HepG2 (cell line): ENCODE measurements around the gene DNAJA3. TPM values are rescaled to one million over a fixed set of nuclear protein-coding genes. Genes with fewer than 3 reads are reported as not detected.

Experiments
- ATAC-seq: fragments of 200-7000 bp; cut with Tn5 transposase; 3 replicates; pipeline ENCODE4 v1.9.1; 2020; ENCODE audit warnings: mild to moderate bottlenecking, moderate library complexity
- BruUV-seq: library from RNA; stranded (reverse); fragments of 400-500 nt; replicated peaks from 2 replicates; lab custom pipeline; 2021; lab: Mats Ljungman, UMichigan
- CTCF ChIA-PET: fragments of 300-600 bp; formaldehyde crosslinking; extraction: SDS; loops from one replicate; lab custom pipeline; 2021; ENCODE audit warnings: low total read pairs, inconsistent platforms, low intra/inter-chr PET ratio; lab: Yijun Ruan, JAX
- POLR2A ChIA-PET: fragments of 350-600 bp; sonication (Branson Sonifier 250); formaldehyde crosslinking; loops from one replicate; lab custom pipeline; 2020; ENCODE audit warnings: antibody characterized with exemption, inconsistent platforms; lab: Yijun Ruan, JAX
- DNase-seq: peaks from one replicate; pipeline ENCODE4 v3.0.0-alpha.2; 2015; ENCODE audit warnings: low spot score
- FAIRE-seq: peaks from 3 replicates; lab custom pipeline; 2011; peaks lifted over from hg19 to GRCh38; lab: Jason Lieb, UNC
- H2AFZ ChIP-seq: one replicate; pipeline ENCODE4 v1.6.1; 2011; ENCODE audit warnings: low read length, inconsistent platforms
- H3K27ac ChIP-seq: fragments of 300-600 bp; 3 replicates; pipeline ENCODE4 v1.8.0; 2011; ENCODE audit warnings: mixed run types, mild to moderate bottlenecking, mixed read lengths, low read length, inconsistent platforms; ENCODE audit not compliant: insufficient read depth; ENCODE audit errors: extremely low read length
- H3K27me3 ChIP-seq, 2 experiments: fragments of 200-600 bp in 1 of 2; 2 replicates in 1 of 2; 3 replicates in 1 of 2; pipeline versions ENCODE4 v1.6.0 to v1.8.0; 2011; ENCODE audit warnings: low read length in 2 of 2, mild to moderate bottlenecking in 2 of 2, moderate library complexity in 2 of 2, inconsistent platforms in 1 of 2; ENCODE audit not compliant: insufficient read depth in 2 of 2, control insufficient read depth in 1 of 2
- H3K36me3 ChIP-seq, 2 experiments: fragments of 200-600 bp in 1 of 2; replicated peaks in 1 of 2; 2 replicates in 1 of 2; 3 replicates in 1 of 2; pipeline versions ENCODE4 v1.5.1 to v1.8.0; 2011; ENCODE audit warnings: low read length in 2 of 2, inconsistent platforms in 1 of 2; ENCODE audit not compliant: insufficient read depth in 2 of 2, control insufficient read depth in 1 of 2
- H3K4me1 ChIP-seq: 2 replicates; pipeline ENCODE4 v1.5.1; 2012; ENCODE audit warnings: low read length, inconsistent platforms; ENCODE audit not compliant: insufficient read depth
- H3K4me2 ChIP-seq: 2 replicates; pipeline ENCODE4 v1.6.0; 2011; ENCODE audit warnings: low read depth, low read length, inconsistent platforms
- H3K4me3 ChIP-seq, 3 experiments: fragments of 200-600 bp in 1 of 3; sonication (generic), shearing (Covaris generic) in 1 of 3; replicated peaks in 1 of 3; 2 replicates each; pipeline ENCODE4 v1.5.1; 2011 to 2016; ENCODE audit warnings: low read length in 3 of 3, inconsistent platforms in 2 of 3, low read depth in 2 of 3, mild to moderate bottlenecking in 2 of 3, control low read depth in 1 of 3, mixed read lengths in 1 of 3; ENCODE audit not compliant: insufficient read depth in 1 of 3
- H3K79me2 ChIP-seq: one replicate; pipeline ENCODE4 v1.6.1; 2011; ENCODE audit warnings: low read length, inconsistent platforms; ENCODE audit not compliant: insufficient read depth
- H3K9ac ChIP-seq: 2 replicates; pipeline ENCODE4 v1.6.0; 2011; ENCODE audit warnings: mild to moderate bottlenecking, low read depth, low read length, inconsistent platforms; ENCODE audit not compliant: insufficient read depth
- H3K9me3 ChIP-seq: 2 replicates; pipeline ENCODE4 v1.5.1; 2012; ENCODE audit warnings: mild to moderate bottlenecking, low read length
- H4K20me1 ChIP-seq: 2 replicates; pipeline ENCODE4 v1.6.0; 2011; ENCODE audit warnings: inconsistent platforms, mild to moderate bottlenecking, low read length, moderate library complexity; ENCODE audit not compliant: insufficient read depth
- ATF2 ChIP-seq: sonication (generic); formaldehyde crosslinking; IDR thresholded peaks from 2 replicates; pipeline ENCODE4 v1.4.0; 2020; ENCODE audit warnings: missing genetic modification reagents
- FOSL1 ChIP-seq: sonication (generic); formaldehyde crosslinking; IDR thresholded peaks from 2 replicates; pipeline ENCODE4 v1.9.0; 2021; ENCODE audit warnings: missing genetic modification reagents, borderline replicate concordance
- GFI1 ChIP-seq: sonication (generic); formaldehyde crosslinking; IDR thresholded peaks from 2 replicates; pipeline ENCODE4 v1.5.0; 2020; ENCODE audit warnings: missing genetic modification reagents, mild to moderate bottlenecking, borderline replicate concordance
- HMGXB3 ChIP-seq: sonication (generic); formaldehyde crosslinking; IDR thresholded peaks from 2 replicates; pipeline ENCODE4 v1.4.0; 2020; ENCODE audit warnings: missing genetic modification reagents, borderline replicate concordance
- HOXA5 ChIP-seq: sonication (generic); formaldehyde crosslinking; IDR thresholded peaks from 2 replicates; pipeline ENCODE4 v1.4.0; 2020; ENCODE audit warnings: missing genetic modification reagents
- HOXA7 ChIP-seq: sonication (generic); formaldehyde crosslinking; IDR thresholded peaks from 2 replicates; pipeline ENCODE4 v1.8.1; 2022; ENCODE audit warnings: mild to moderate bottlenecking, missing genetic modification reagents, moderate library complexity
- MAZ ChIP-seq, 2 experiments: sonication (generic) in 1 of 2; formaldehyde crosslinking in 1 of 2; IDR thresholded peaks; 2 replicates each; pipeline versions ENCODE4 v1.5.0 to v1.6.1; 2012 to 2020; ENCODE audit warnings: low read depth in 2 of 2, mild to moderate bottlenecking in 2 of 2, borderline replicate concordance in 1 of 2, improper control_type of control experiment in 1 of 2, low read length in 1 of 2, missing genetic modification reagents in 1 of 2, moderate library complexity in 1 of 2
- NR2F1 ChIP-seq, 2 experiments: fragments of 450-650 bp in 1 of 2; formaldehyde crosslinking in 1 of 2; IDR thresholded peaks; 2 replicates each; pipeline versions ENCODE4 v1.5.0 to v1.6.1; 2016 to 2020; ENCODE audit warnings: mild to moderate bottlenecking in 1 of 2, missing compliant biosample characterization in 1 of 2, missing genetic modification reagents in 1 of 2, moderate library complexity in 1 of 2
- SKI ChIP-seq: fragments of 450-650 bp; IDR thresholded peaks from one replicate; pipeline ENCODE4 v1.6.1; 2018; ENCODE audit warnings: mild to moderate bottlenecking; ENCODE audit not compliant: partially characterized antibody
- SNAPC2 ChIP-seq: sonication (generic); formaldehyde crosslinking; IDR thresholded peaks from 2 replicates; pipeline ENCODE4 v1.8.1; 2022; ENCODE audit warnings: mild to moderate bottlenecking, missing genetic modification reagents
- TOPORS ChIP-seq: sonication (generic); formaldehyde crosslinking; IDR thresholded peaks from 2 replicates; pipeline ENCODE4 v1.8.0; 2023; ENCODE audit warnings: mild to moderate bottlenecking, missing genetic modification reagents
- ZC3H13 ChIP-seq: sonication (generic); formaldehyde crosslinking; IDR thresholded peaks from 2 replicates; pipeline ENCODE4 v1.8.1; 2023; ENCODE audit warnings: mild to moderate bottlenecking, missing genetic modification reagents, moderate library complexity
- ZNF569 ChIP-seq: sonication (generic); formaldehyde crosslinking; IDR thresholded peaks from 2 replicates; pipeline ENCODE4 v1.5.0; 2020; ENCODE audit warnings: mild to moderate bottlenecking, missing genetic modification reagents, moderate library complexity, borderline replicate concordance
- WGBS: methylation state at CpG from one replicate; pipeline ENCODE4 v1.1.6; 2017; ENCODE audit warnings: low lambda C conversion rate; 5-methylcytosine and 5-hydroxymethylcytosine counted together
- in situ Hi-C: cut with HindIII; loops from 2 replicates; pipeline ENCODE4 v1.10.0; 2017; ENCODE audit warnings: low pct_unique_long_range_greater_than_20kb; ENCODE audit not compliant: extremely low pct_ligation_motif_present
- intact Hi-C: fragments of 100-400 bp; cut with micrococcal nuclease; formaldehyde crosslinking; loops from one replicate; pipeline ENCODE4 v1.10.0; 2022; ENCODE audit not compliant: unreplicated experiment
- polyA plus RNA-seq, 8 experiments: library from polyadenylated mRNA; depleted of rRNA in 3 of 8; stranded (reverse) in 7 of 8; unstranded in 1 of 8; fragments of >200 nt; fragmentation: Illumina TruSeq in 4 of 8; extraction: Trizol in 4 of 8; gene quantifications; 2 replicates each; pipeline versions ENCODE4 v1.2.1 to v1.2.3, GENCODE V29; 2011 to 2016; ENCODE audit warnings: low read depth in 4 of 8, missing spikeins in 1 of 8, mixed read lengths in 1 of 8; ENCODE audit not compliant: insufficient read depth in 1 of 8
- total RNA-seq, 5 experiments: library from RNA; depleted of rRNA; stranded (reverse); fragments of >200 nt; fragmentation: Illumina TruSeq; extraction: Trizol; gene quantifications; 2 replicates each; pipeline ENCODE4 v1.2.3, GENCODE V29; 2016; ENCODE audit warnings: low read depth in 1 of 5
- TF ChIP-seq, protein P1 (sequence below): sonication (generic); formaldehyde crosslinking; IDR thresholded peaks from 2 replicates; pipeline ENCODE4 v1.4.0; 2020; ENCODE audit warnings: mild to moderate bottlenecking, missing genetic modification reagents

The DNAJA3 gene
- total and polyA plus RNA-seq, 2 of the 13 experiments (the other 11 are each of a cell fraction or from before 2014, with no cell fraction given): 77.0 to 83.3 TPM

DNA sequence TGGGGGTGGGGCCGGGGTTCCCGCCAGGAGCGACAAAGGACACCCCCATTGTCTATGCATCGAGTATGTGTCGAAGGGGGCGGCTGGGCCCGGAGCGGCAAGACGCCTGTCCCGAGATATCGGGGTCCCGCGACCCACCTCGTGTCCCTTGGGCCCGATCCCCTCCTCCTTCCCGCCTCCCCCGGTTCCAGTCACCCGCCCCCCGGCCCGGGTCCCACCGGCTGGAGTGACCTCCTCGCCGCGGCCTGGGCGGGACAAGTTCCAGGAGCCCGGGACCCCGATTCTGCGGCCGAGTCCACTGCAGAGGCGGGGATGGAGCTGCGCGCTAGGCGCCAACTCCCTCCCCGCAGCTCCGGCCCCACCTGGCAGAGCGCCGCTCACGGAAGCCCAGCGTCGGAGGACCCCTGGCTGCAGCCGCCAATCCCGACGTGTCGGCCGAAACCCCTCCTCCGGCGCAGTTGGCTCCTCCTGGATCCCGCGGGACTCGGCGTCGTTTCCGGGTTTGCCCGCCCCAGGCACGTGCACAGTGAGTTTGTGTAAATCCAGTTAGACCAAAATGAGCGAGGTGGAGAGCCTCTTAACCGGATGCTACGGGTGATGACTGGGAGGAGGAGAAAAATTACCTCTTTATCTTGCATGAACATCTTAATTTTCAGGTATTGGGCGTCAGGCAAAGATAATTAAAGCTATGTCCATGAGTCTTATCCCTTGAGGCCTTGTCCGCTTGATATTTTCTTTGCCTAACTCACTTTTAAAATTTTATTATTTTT is 48.7 kb downstream of the DNAJA3 start, which contains the start of gene NMRAL1:
Gene NMRAL1 (minus strand): TSS at position 434 of the 770 bp plus-strand sequence. CDS start 493 bp downstream, outside the sequence.
- 72% methylated on average over 30 of the region's 60 CpGs for WGBS
- intact Hi-C loops: loop anchor here (1.0 kb wide), 1 partner anchor 13 kb away; no protein-coding TSS in a partner anchor
- peak within 1 kb of the TSS; percentile 74 for H3K27ac ChIP-seq
- H3K9me3 ChIP-seq: no peaks in the 10 kb centered on the region
- H4K20me1 ChIP-seq: no peaks in the 10 kb centered on the region
- H3K4me3 ChIP-seq: peak within 1 kb of the TSS; percentile 60 to 71 (median 64)
- BruUV-seq: no TSS peak
- peak; percentile 65 for ATAC-seq
- in situ Hi-C loops: no loop called here
- no peaks in the 10 kb centered on the region for H3K36me3 ChIP-seq
- H2AFZ ChIP-seq: no peak within 1 kb of the TSS
- FAIRE-seq: no peak
- ChIA-PET POLR2A (interaction anchor here (10.7 kb wide), 1 partner anchor 14 kb away, joined by 175 read pairs; no protein-coding TSS in a partner anchor), CTCF (no interaction called here)
- peak within 1 kb of the TSS; percentile 70 for H3K9ac ChIP-seq
- peak within 1 kb of the TSS; percentile 91 for H3K4me2 ChIP-seq
- H3K4me1 ChIP-seq: peaks cover 42% of the 10 kb centered on the region
- H3K79me2 ChIP-seq: peaks cover 20% of the 10 kb centered on the region
- H3K27me3 ChIP-seq: no peaks in the 10 kb centered on the region
- peak; percentile 82 for DNase-seq
- TF ChIP-seq FOSL1 (no peak), ZC3H13 (no peak), ATF2 (peak; percentile 47; the same call in 1 of the 2 replicates), NR2F1 (CRISPR knock-in tag; IDR thresholded peaks at IDR 0.05) (no peak), HMGXB3 (CRISPR knock-in tag) (no peak), HOXA7 (CRISPR knock-in tag) (no peak), ZNF569 (no peak), MAZ (IDR thresholded peaks at IDR 0.05; ENCODE audit: borderline replicate concordance, low read depth, low read length) (no peak), MAZ (CRISPR knock-in tag; IDR thresholded peaks at IDR 0.05; ENCODE audit: low read depth) (0 out of 2 replicates have a peak, but pooled peaks have one; percentile 16), SNAPC2 (CRISPR knock-in tag) (no peak), SKI (no peak), HOXA5 (CRISPR knock-in tag) (peak; percentile 46; the same call in 1 of the 2 replicates), GFI1 (CRISPR knock-in tag) (no peak; the same call in 1 of the 2 replicates), TOPORS (0 out of 2 replicates have a peak, but pooled peaks have one; percentile 46)
- TF ChIP-seq, protein P1, sequence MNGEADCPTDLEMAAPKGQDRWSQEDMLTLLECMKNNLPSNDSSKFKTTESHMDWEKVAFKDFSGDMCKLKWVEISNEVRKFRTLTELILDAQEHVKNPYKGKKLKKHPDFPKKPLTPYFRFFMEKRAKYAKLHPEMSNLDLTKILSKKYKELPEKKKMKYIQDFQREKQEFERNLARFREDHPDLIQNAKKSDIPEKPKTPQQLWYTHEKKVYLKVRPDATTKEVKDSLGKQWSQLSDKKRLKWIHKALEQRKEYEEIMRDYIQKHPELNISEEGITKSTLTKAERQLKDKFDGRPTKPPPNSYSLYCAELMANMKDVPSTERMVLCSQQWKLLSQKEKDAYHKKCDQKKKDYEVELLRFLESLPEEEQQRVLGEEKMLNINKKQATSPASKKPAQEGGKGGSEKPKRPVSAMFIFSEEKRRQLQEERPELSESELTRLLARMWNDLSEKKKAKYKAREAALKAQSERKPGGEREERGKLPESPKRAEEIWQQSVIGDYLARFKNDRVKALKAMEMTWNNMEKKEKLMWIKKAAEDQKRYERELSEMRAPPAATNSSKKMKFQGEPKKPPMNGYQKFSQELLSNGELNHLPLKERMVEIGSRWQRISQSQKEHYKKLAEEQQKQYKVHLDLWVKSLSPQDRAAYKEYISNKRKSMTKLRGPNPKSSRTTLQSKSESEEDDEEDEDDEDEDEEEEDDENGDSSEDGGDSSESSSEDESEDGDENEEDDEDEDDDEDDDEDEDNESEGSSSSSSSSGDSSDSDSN (CRISPR knock-in tag): peak; percentile 63; the same call in 1 of the 2 replicates
